Measurements from ENCODE around the gene CALCA. TPM values are rescaled to one million over a fixed set of nuclear protein-coding genes. Genes with fewer than 3 reads are reported as not detected.

Gene CALCA
- total RNA-seq, 2 donors from 2014 or later: not detected

GRCh38 chr11:14954581-14954980, 17.6 kb downstream of the CALCA start:
- DNase-seq (no peak), ATAC-seq (no peak)
- intact Hi-C loops (cut with DNase I, micrococcal nuclease): no loop called here

- no peak for ATAC-seq
- intact Hi-C loops (cut with DNase I, micrococcal nuclease): no loop called here
- no peak for DNase-seq
These were observed 18.2 kb downstream of the CALCA start for GRCh38 chr11:14953904-14954303.

- intact Hi-C loops (cut with DNase I, micrococcal nuclease): no loop called here
- ATAC-seq (no peak), DNase-seq (no peak)
These were observed 22.6 kb downstream of the CALCA start for GRCh38 chr11:14949437-14950147.

- intact Hi-C loops (cut with DNase I, micrococcal nuclease): no loop called here
- DNase-seq: no peak
- no peak for ATAC-seq
These were observed 29.4 kb downstream of the CALCA start for GRCh38 chr11:14942745-14943144.

- ATAC-seq (no peak), DNase-seq (no peak)
- intact Hi-C loops (cut with DNase I, micrococcal nuclease): no loop called here
These were observed 33.2 kb downstream of the CALCA start for GRCh38 chr11:14938936-14939335.

- ATAC-seq (no peak), DNase-seq (no peak)
- intact Hi-C loops (cut with DNase I, micrococcal nuclease): no loop called here
These were observed 37.4 kb downstream of the CALCA start for GRCh38 chr11:14934641-14935351.

- DNase-seq: no peak
- ATAC-seq: no peak
- intact Hi-C loops (cut with DNase I, micrococcal nuclease): no loop called here
These were observed 39.7 kb downstream of the CALCA start for GRCh38 chr11:14932447-14932846.

GRCh38 chr11:14930369-14930768, 41.8 kb downstream of the CALCA start:
- no peak for DNase-seq
- intact Hi-C loops (cut with DNase I, micrococcal nuclease): no loop called here
- ATAC-seq: no peak

- no peak for ATAC-seq
- no peak for DNase-seq
- intact Hi-C loops (cut with DNase I, micrococcal nuclease): no loop called here
These were observed 45.0 kb downstream of the CALCA start for GRCh38 chr11:14927146-14927545.

GRCh38 chr11:14924318-14924717, 47.8 kb downstream of the CALCA start:
- DNase-seq (no peak), ATAC-seq (no peak)
- intact Hi-C loops (cut with DNase I, micrococcal nuclease): no loop called here

Other genes starting within 250 kb of the CALCA start
- 10 to 100 TPM; 19.1 to 21.8 TPM for gene CYP2R1, start 80.1 kb downstream of the CALCA start, total RNA-seq
- gene CALCB, start 101.2 kb upstream of the CALCA start, total RNA-seq: under 1 TPM in 1 of 2 donors, not detected in 1; 0.21 TPM
- 1 to 10 TPM; 2.2 to 2.6 TPM for gene INSC, start 142.6 kb upstream of the CALCA start, total RNA-seq